AG08395 (cell line): Measurements from ENCODE around the gene DCDC2C.
"Not testable (repeated sequence)": the region's sequence is repeated elsewhere in the genome, so short reads cannot be mapped to it uniquely, and the experiment has no call there.

ENCODE experiments used
- DNase-seq: peaks from one replicate; pipeline ENCODE4 v3.0.0; 2012; ENCODE audit warnings: mixed read lengths, low spot score

DCDC2C gene, protein sequence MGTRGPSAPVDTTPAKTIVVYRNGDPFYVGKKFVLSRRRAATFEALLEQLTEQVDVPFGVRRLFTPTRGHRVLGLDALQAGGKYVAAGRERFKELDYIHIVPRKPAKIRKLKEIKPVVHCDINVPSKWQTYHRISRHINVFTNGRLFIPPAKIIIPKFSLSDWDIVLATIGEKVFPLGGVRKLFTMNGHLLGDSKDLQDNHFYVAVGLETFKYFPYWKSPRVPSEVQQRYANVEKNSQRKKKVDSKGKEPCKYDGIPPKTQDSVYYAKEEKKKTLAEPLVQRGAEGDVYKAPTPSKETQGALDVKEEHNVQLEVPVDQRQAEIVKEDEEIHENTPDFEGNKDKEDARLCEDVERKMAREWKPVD

DNA sequence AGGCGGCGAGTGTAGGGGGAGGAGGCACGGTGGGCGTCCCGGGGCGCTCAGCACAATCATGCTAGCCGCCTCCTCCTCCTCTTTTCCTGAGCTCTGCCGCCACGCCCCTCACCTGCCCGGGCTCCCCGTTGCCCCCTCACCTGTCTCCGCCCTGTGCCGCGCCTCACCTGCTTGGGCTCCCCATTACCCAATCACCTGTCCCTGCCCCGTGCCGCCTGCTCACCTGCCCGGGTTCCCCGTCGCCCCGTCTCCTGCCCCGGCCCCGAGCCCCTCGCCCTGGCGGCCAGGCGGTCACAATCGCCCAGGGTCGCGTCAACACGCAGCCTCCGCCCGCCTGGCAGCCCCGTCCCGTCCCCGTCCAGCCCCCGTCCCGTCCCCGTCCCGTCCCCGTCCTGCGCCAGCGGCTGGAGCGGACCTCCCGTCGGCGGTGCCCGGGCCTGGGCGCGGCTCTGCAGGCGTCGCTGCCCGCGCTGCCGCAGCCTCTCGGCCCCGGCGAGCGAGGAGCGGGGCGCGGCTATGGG lies at the start of gene DCDC2C:
TSS of gene DCDC2C (plus strand) at position 340 of the 521 bp plus-strand sequence. CDS start at position 517, 177 bp downstream.
- DNase-seq, result no peak

GRCh38 chr2:3654011-3654410 lies 49.4 kb upstream of the DCDC2C start:
- no peak for DNase-seq

GRCh38 chr2:3654531-3655225 lies 48.7 kb upstream of the DCDC2C start:
- DNase-seq, result no peak

- no peak for DNase-seq
Observed at GRCh38 chr2:3655871-3656761, 47.3 kb upstream of the DCDC2C start.

- no peak for DNase-seq
Observed at GRCh38 chr2:3656762-3657721, 46.3 kb upstream of the DCDC2C start.

GRCh38 chr2:3657881-3658280 lies 45.5 kb upstream of the DCDC2C start, which contains the start of gene ALLC:
Gene ALLC (plus strand): TSS chr2:3658200. CDS start chr2:3671158, 12,958 bp downstream.
- DNase-seq, result no peak

DNA sequence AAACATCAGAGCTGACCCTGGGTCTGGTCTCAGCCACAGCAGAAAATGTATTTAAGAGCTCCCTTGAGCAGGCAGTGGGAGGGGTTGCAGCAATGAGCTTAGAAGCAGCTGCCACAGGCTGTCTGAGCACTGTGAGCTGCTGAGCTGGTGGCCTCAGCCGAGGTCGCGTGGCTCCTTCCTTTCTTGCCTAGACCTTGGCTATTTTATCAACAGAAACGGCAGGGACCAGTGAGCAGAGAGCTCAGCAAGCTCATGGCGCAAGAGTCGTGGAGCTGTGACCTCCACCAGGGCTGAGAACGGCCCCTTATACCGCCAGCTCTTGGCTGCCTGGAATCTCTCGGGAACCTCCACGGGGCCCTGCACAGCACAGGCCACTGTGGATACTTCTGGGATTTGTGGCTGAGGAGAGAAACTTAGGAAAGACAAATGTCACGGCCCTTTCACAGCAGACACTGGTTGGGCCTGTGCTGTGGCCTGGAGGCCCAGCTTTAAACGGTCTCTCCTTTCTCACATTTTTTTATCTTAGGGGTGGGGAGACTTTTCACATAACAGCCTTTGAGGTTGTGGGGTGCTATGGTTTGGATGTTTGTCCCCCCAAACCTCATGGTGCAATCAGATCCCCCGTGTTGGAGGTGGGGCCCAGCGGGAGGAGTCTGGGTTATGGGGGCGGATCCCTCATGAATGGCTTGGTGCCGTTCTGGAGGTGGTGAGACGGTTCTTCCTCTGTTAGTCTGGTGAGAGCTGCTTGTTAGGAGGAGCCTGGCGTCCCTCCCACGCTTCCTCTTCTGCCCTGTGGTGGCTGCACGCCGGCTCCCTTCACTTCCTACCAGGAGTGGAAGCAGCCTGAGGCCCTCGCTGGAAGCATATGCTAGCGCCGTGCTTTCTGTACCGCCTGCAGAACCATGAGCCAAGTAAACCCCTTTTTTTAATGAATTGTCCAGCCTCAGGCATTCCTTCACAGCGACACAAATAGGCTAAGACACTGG lies 43.6 kb upstream of the DCDC2C start:
- no peak for DNase-seq

- DNase-seq, result not testable (repeated sequence)
Observed at GRCh38 chr2:3660640-3661039, 42.7 kb upstream of the DCDC2C start.

DNA sequence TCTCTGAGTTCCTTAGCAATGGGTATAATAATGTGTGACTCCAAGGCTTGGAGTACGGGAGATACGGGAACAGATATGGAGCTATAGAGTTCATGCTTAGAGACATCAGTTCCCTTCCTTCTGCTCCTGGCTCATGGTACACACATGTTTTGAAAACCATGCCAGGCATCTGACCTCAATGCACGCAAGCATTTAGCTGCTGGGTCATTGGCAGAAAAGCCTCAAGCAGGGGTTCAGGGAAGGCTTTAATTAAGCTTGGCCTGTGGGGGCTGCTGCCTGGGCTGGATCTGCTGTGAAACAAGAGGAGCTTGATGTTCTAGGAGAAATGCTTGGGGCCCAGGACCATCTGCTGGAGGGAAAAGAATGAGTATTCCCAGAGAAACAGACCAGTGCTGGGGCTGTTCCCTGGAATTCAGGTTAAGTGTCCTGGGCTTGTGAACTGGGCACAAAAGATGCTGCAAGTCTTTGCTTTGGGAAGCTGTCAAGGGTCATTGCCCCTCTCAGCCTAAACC lies 42.2 kb upstream of the DCDC2C start:
- no peak for DNase-seq

GRCh38 chr2:3662239-3662638 lies 41.1 kb upstream of the DCDC2C start:
- no peak for DNase-seq

DNA sequence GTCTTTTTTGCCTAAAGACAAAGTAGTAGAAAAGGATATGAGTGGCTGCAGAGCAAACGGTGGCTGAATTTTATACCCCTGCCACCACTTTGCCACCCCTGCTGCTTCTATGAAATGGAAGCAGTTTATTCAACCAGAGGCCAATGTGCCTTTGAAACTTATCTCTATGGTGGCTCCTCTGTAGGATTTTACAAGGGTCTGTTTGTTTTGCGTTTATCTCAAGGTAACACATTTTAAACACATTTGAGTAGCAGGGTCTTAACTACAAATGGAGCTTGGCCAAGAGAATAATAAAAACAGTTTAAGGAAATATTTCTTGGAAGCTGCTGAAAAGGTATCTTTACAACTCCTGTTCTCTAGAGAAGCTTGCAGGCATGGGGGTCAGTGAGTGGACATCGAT lies 39.3 kb upstream of the DCDC2C start:
- DNase-seq, result no peak

DNA sequence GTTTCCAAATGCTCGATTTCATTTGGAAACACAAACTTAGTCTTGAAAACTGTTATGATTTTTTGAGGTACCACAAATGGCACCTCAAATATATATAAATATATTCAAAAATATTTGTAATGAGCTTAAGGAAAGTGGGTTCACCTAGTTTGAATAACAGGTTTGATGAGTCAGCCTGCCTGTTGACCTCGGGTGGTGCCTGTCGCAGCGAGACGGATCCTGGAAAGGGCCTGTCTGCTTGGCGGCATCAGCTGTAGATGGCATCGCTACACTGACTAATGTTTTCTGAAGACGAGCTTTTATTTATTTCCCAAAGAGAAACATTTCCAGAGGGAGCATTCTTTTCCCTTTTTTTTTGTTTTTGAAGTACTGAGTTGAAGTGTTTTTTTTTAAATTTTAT lies 38.5 kb upstream of the DCDC2C start:
- no peak for DNase-seq

DNA sequence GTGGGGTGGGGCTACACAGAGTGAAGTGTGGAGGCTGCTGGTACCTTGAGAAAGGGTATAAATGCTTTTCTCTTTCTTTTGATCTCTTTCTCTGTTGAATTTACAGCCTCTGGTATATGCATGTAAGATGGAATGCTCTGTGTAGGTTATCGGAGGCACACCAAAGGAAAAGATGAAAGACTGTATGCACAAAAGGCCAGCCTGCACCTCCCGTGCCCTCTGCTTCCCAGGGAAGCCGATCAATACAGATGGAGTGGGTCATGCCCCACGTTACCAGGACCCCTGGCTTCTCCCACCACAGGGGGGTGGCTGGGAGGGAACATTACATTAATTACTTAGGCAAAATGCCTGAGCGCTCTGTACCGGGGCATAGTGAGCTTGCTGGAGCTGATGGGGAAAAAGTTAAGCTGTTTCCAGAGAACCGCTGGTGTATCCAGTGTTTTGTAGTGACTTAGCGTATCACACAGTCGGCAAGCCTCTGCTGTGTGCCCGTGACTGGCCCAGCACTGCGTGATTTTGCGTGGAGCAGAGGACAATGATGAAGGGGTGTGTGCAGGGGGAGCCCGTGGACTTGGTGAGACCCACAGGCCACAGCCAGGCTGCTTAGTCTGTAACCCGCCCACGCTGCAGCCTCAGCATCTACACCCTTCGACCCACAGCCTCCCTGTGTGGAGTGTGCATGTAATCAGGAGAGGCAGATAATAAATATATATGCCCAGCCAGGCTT lies 37.3 kb upstream of the DCDC2C start:
- no peak for DNase-seq

GRCh38 chr2:3666613-3666975 lies 36.8 kb upstream of the DCDC2C start:
- DNase-seq, result no peak

- DNase-seq, result no peak
Observed at GRCh38 chr2:3667151-3667631, 36.2 kb upstream of the DCDC2C start.

DNA sequence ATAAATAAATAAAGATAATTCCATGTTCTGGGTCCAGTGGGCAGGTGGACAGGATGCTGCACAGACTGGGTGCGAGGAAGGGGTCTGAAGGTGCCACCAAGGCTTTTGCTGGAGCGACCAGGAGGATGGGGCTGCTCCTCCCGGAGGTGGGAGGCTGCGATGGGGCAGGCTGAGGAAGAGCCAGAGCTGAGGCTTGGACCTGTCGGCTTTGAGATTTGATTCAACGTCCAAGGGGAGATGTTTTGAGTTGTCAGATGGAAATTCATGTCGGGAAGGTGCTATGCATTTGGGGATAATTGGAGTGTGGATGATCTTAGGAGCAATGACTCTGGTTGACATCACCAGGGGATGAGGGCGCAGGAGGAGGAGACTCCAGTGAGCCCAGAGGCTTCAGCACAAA lies 33.7 kb upstream of the DCDC2C start:
- DNase-seq, result no peak

GRCh38 chr2:3670376-3670775 lies 33.0 kb upstream of the DCDC2C start:
- DNase-seq, result no peak

- DNase-seq, result no peak
Observed at GRCh38 chr2:3670941-3671340, 32.4 kb upstream of the DCDC2C start.
